Measurements from ENCODE around the gene DOC2A.

- TF ChIP-seq CTCF (IDR thresholded peaks at IDR 0.05; ENCODE audit: low read depth, low read length, missing input control) (no peak), GABPA (IDR thresholded peaks at IDR 0.05 in 1 of 2, conservative IDR thresholded peaks at IDR 0.05 in 1 of 2) (no peak), MAX (IDR thresholded peaks at IDR 0.05) (no peak), ATF3 (IDR thresholded peaks at IDR 0.05) (no peak), HNF4G (IDR thresholded peaks at IDR 0.05) (no peak), ZBTB33 (IDR thresholded peaks at IDR 0.05) (no peak), SP1 (IDR thresholded peaks at IDR 0.05) (no peak), TAF1 (conservative IDR thresholded peaks at IDR 0.05) (no peak), RXRA (IDR thresholded peaks at IDR 0.05) (no peak), REST (IDR thresholded peaks at IDR 0.05) (no peak), YY1 (IDR thresholded peaks at IDR 0.05) (no peak)
These were observed 34.9 kb downstream of the DOC2A start for GRCh38 chr16:29975811-29976511.
